Erythroblast (primary cell): ENCODE measurements around the gene MRPL49.

Source experiments
- GATA1 ChIP-seq: IDR thresholded peaks from 2 replicates; pipeline ENCODE4 v1.6.1; 2011; ENCODE audit warnings: low read depth, mild to moderate bottlenecking, control low read depth, low read length, moderate library complexity
- POLR2A ChIP-seq: IDR thresholded peaks from 2 replicates; pipeline ENCODE4 v1.6.1; 2011; ENCODE audit warnings: mild to moderate bottlenecking, low read length

GRCh38 chr11:65170058-65170534 is 48.0 kb downstream of the MRPL49 start, which contains the start of gene SPDYC:
- TF ChIP-seq POLR2A (no peak), GATA1 (no peak)
